GM21423 (cell line): Measurements from ENCODE around the gene SMAD3.

Source experiments
- ATAC-seq: cut with Tn5 transposase; IDR thresholded peaks from one replicate; pipeline ENCODE4 v1.9.1; 2021; ENCODE audit warnings: mild to moderate bottlenecking, moderate library complexity; ENCODE audit not compliant: unreplicated experiment

SMAD3 gene

DNA sequence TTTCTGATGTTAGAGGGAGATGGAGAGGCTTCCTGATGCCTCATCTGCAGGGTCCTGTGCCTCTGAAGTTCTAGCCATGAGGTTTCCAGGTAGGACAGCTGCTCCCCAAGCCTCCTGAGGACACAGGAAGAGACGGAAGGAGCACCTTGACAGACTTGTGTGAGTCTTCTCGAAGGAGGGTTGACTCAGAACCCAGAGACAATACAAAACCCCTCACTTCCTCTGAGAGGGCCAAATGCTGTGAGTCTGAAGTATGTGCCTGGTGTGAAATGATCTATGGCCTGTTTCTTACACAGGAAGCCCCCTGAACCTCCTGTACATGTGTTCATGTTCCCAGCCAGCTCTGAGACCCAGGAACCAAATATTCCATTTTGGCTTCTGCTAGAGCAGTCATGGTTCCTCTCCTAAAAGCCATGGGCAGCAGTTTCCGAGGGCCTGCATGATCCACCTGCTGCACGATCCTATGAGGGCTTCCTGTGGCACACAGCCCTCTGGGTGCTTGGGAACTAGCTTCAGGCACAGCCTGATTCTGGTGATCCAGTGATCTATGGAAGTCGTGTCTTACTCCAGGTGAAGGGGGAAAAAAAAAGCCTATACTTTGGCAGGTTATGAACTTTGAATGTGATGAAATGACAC lies 126.9 kb downstream of the SMAD3 start:
- ATAC-seq, result no peak

DNA sequence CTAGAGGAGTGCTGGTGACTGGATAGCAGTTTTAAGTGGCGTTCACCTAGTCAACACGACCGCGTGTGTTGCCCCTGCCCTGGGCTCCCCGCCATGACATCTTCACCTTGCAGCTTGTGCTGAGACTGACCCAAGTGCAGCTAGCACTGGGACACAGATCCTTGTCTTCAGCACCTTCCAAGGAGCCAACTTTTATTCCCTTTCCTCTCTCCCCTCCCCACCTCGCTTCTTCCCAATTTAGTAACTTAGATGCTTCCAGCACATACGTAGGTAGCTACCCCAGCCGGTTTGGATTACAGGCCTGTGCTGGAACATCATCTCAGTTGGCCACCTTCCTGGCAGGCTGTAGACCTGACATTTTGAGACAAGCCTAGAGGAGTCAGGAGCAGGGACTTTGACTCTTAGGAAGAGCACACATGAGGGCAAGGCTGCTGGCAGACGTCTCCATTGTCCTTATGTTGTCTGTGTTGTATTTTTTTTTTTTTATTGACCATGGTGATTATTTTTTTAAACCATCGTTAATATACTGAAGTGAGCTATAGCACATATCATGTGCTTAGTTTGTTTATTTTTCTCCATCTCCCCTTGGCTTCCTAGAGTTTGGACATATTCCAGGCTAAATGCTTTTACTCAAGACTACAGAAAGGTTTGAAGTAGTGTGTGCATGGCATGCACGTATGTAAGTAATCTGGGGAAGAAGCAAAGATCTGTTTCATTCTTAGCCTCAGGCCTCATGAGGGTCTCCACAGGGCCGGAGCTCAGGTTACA lies 128.0 kb downstream of the SMAD3 start:
- ATAC-seq, result no peak

DNA sequence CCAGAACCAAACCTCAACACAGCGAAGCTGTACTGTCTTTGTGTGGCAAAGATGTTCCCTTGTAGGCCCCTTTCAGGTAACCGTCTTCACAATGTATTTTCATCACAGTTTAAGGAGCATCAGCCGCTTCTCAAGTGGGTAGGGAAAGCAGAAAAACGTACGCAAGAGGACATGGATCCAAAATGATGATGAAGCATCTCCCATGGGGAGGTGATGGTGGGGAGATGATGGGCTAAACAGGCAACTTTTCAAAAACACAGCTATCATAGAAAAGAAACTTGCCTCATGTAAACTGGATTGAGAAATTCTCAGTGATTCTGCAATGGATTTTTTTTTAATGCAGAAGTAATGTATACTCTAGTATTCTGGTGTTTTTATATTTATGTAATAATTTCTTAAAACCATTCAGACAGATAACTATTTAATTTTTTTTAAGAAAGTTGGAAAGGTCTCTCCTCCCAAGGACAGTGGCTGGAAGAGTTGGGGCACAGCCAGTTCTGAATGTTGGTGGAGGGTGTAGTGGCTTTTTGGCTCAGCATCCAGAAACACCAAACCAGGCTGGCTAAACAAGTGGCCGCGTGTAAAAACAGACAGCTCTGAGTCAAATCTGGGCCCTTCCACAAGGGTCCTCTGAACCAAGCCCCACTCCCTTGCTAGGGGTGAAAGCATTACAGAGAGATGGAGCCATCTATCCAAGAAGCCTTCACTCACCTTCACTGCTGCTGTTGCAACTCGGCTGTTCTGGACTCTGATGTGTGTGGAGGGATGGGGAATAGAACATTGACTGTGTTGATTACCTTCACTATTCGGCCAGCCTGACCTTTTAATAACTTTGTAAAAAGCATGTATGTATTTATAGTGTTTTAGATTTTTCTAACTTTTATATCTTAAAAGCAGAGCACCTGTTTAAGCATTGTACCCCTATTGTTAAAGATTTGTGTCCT lies 129.0 kb downstream of the SMAD3 start:
- ATAC-seq, result no peak

DNA sequence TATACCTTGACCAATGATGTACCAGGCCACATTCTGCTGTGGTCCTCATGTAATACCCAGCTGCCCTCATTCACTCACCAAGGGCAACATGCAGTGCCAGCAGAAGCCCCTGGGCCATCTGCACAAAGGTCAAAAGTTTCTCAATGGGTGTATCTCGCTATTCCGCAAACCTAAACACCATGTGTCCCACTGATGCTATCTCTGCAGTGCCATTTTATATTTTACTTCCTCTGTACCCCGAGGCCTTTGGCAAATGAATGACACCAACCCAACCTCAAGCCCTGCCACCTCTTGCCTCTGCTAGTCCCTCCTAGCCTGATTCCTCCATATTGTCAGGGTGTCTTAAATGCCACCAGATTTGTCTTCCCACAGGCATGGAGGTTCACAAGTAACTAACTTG lies 129.9 kb downstream of the SMAD3 start:
- ATAC-seq, result no peak

DNA sequence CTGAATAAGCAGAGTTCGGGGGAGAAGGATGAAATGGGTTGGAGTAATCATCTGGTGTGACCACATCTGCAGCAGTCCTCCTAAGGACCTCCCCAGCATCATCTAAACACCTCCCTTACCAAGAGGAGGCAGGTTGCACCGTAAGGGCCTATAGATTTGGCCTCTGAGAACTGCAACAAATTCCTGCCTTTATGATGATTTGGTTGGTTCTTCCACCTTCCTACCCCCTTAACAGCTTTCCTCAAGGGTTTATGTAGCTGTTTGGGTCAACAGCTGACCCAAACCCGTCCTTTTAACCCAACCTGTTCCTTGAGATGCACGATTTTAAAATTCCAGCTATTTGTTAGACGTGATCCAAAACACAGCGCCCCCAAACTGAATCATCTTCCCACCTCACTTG lies 130.8 kb downstream of the SMAD3 start:
- ATAC-seq, result no peak

DNA sequence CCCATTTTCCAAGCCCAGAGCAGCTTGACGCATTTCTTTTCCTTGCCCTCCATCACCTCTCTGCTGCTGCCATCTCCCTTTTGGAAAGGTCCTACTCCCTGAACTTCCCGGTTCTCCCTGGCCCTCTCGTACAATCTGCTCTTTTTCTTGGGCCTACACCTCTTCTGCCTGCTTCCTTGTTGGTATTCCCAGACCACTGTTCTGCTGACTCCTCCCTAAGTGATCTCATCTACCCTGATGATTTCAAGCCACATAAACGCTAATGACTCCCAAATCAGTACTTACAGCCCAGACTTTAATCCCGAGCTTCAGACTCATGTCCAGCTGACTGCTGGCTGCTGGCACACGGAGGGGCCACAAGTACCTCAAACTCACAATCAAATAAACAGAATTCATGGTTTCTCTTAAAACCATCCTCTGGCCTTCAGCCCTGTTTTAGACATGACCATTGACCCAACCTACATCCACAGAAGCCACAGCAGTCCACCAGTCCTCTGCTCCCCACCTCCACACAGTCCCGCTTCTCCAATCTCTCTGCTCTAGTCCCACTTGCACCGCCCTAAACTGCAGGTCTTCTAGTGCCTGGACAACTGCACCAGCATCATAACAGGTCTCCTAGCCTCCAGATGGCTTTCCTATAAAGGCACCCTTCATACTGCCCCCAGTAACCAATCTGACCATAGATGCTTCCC lies 131.4 kb downstream of the SMAD3 start:
- ATAC-seq, result no peak

DNA sequence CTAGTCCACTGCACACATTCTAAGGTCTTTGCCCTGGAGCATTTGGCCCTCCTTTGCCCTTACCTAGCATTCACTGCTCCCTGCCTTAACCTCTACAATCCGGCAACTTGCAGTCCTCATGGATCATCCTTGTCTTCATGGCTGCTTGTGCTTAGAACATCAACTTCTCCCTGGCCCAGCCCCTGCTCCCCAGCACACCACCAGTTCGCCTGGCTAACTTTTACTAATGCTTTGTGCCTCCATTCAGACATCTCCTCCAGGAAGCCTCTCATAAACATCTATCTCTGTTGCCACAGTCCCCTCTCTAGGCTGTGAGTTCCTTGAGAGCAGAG lies 131.9 kb downstream of the SMAD3 start:
- no peak for ATAC-seq

DNA sequence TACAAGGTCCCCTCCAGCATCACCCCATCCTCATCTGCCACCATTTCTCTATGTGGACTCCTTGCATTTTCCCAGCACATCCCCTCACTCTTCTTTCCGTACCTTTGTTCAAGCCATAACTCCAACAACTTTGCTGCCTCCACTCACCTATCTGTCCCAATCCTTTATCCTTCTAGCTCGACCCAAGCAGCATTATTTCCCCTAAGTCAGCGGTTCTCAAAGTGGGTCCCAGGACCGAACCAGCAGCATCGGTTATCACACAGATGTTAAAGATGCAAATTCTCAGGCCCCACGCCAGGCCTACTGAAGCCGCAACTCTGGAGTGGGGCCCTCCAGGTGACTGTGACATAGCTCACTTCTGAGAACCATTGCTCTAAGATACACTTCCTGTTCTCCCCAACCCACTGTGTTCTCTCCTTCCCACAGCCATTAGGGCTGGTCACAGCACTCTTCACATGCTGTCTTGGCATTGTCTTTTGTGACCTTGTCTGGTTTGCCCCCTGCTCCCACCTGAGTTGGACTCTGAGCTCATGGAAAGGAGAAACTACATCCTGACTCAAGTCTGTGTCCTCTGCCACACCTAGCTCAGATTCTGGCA lies 132.9 kb downstream of the SMAD3 start:
- ATAC-seq, result no peak

DNA sequence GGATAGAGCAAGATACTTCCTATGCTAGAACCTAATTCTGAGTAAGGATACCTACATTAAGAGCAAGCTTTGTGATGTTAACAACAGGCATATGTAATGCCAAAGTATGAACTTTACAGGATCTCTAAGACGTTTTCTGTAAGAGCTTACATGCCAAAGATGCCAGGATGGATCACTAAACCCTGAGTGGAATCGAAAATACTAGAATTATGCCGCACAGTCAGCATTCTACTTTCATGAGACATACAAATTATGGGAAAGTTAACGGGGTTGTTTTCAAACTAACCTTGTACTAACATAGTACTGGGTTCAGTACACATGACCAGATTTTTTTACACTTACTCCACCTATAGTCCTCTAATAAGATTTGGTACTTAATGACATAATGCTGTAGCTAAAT lies 134.0 kb downstream of the SMAD3 start:
- no peak for ATAC-seq

DNA sequence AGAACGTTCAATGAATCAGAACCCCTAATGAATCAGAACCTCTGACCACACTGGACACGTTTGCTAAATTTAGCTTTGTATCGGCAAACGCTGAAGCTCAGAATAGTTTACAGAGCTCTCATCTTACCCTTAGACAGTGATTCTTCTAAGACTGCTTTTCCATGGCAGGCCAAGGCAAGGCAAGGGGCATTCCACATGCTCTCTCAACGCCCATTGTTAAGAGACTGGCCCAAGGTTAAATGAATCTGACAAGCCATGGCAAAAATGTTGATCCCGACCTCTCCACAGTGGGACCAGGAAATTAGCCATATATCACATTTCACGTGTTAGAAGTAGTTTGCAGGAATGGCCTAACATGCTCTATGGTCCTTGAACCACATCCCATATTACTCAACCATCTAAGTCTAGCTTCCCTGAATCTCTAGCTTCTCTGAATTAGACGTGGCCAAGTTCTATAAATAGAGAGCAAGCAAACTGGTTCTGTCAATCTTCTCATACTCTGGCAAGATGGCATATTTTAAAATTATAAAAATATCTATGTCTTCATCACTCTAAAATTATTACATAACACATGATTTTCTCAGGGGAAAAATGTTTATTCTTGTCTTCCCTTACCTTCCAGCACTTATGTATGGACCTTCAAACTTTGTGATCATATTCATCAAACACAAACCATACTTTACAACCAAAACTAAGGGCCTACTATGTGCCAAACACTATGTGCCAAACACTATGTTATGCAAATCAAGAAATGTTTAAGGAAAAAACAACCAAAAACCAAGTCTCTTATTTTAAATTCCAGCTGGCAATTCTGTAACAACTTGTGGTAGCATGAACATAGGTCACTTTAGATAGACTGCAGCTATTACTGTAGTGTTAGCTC lies 134.7 kb downstream of the SMAD3 start:
- ATAC-seq, result no peak

DNA sequence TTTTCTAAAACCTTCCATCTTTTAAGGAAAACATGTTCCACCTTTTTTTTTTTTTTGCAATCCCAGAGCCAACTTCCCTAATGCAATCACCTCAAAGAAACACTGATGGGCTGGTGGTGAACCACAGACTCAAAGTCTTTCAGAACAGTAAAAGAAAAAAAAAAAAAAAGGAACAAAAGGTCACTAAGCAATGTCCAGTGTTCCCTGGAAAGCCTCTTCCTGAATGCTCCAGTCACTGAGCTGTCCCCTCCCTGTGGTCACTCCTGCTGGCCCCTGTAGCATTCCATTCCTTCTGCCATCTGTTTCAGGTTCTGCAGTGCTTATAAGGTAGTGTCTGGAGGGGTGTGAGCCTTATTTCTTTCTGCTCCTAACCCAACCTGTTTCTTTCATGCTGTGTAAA lies 135.7 kb downstream of the SMAD3 start:
- ATAC-seq, result no peak

DNA sequence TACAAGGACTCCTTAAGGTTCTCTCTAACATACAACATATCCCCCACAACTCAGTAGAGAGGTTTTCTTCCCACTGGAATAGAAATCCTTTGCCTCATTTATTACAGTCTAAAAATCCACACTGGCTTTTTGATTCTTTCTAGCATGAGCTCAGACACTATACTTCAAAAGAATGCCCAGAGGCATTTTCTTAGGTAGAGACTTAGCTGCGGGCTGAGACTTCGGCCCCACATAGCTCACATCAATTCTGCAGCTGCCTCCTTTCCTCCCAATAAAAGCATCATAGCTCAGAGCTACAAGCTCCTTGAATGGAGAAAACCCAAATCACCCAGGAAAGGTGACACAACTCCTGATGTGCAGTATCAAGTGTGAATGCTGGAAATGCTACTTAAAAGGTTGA lies 136.7 kb downstream of the SMAD3 start:
- no peak for ATAC-seq

DNA sequence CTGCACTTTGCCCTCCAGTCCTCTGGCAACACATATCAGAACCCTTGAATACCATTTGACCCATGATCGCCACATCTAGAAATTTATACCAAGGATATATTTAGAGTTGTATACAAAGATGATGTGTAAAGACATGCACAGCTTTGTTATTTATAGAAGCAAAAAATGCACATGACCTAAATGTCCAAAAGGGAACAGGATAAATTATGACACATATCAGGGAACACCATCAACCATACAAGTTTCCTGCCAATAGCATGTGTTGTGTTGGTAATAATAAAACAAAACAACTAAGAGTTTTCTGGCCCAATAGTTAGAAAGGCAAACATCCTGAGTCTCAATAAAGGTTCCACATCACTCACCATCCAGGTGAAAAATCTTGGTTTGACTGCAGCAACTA lies 137.6 kb downstream of the SMAD3 start:
- ATAC-seq, result no peak

DNA sequence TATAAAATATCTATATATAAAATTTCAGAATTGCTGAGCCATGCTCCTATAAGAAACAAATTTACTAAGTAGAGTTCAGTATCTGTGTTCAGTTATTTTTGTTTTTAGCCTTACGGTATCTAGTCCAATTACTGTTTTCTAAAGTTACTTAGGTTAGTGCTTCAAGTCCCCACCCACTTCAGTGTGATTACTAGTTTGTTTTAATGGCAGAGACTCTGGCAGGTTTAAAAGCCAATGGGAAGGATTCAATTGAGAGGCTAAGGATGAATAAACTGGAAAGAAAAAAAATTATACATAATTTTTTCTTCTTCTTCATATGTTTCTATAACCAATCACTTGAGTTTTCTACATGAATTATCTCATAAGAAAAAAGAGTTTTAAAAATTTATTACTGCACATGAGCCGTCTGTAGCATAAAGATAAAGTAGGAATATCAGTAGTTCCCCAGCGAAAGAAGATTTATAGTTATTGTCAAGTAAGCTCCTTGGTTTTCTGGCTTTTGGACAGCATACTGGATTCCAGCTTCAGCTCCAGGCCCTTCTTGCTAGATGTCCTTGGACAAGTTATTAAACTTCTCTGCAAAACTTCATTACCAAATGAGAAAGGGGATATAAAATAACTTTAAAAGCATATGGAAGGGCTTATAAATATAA lies 142.3 kb downstream of the SMAD3 start:
- ATAC-seq, result no peak

DNA sequence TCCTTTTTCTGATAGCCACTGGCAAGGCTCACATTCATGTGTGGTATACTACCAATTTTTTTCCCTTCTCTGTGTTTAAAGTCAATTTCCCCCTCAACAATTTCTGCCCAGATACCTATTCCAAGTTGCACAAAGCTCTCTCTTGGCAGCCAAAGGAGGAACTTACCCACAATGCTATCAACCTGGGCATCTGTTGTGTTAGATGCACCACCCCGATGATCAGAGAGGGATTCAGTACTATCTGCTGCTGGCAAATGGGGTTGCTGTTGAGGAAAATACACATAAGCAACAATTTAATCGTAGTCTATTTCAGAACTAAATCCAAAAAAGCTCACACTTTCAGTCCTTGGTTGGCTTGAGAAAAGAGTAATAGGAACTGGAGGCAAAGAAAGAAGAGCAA lies 143.0 kb downstream of the SMAD3 start:
- ATAC-seq, result no peak

DNA sequence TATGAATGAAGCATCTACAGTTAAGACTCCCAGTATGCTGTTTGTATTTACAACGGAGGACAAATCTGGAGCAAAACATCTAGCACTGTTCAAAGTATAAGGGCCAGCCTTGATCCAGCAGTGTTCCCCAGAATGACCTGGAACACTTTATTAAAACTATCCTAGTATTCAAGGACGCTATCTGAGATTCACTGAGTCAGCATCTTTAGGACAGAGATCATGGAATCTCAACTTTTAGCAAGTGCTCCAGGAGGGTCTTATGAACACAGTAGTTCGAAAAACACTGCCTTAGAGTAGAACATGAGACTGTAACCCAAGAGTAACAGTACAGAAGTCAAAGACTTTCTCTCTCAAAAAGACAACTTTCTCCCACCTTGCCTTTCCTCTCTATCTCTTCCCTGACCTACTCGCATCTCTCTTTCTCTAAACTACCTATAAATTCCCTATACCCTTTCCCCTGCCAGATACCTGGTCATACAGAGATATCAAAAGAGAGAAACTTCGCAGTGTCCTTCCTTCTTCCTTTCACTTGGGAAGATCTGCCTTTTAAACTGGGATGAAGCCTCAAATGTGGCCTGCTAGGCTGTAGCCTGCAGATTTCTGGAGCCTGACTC lies 145.3 kb downstream of the SMAD3 start:
- ATAC-seq, result no peak

DNA sequence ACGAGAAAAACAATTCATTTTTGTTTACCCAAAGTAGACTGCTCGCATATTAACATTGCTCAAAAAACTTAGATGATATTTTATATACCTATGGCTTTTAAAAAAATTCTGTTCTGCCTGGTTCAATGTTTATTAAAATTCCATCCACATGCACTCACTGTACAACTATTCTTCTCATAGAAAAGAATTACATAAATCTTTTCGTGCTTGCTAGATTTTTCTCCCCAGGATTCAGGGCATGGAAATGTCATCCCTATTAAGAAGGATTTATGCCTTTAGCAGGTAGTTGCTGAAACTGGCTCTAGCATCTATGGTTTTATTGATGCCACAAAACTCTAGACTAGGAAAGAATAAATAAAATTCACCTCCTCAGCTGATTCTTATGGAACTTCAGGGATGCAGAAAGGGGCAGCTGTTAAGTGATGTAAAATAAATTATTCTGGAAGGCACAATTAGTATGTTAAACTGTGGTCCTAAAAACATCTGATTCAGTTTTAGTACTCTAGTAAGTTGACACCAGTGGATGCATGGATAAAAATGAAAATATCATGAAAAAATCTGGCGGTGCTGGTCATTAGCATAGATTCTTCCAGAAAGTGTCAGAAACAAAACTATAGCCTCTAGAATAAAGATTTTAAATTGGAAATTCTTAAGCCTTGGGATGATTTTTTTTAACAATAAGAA lies 147.4 kb downstream of the SMAD3 start:
- ATAC-seq, result no peak

DNA sequence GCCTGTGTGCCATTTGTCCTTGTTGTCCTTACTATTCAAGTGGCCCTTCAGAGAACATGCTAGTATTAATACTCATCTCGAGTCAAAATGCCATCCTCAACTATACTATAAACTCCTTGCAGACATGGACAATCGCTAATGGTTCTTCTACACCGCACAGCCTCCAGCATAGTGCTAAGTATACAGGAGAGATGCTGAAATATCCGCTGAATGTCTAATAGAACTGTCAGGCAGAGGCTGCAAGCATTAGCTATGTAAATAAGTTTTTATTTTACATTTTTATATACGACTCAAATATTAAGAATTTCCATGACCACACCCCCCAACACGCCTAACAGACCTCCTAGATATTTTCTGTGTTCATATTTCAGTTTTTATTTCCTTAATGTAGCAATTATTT lies 149.7 kb downstream of the SMAD3 start:
- no peak for ATAC-seq
